ENCODE data around the gene SATB2. TPM values are rescaled to one million over a fixed set of nuclear protein-coding genes. Genes with fewer than 3 reads are reported as not detected.

The SATB2 gene
- total RNA-seq, 6 experiments from 2014 or later: 3.3 to 8.5 (median 6.0) TPM

- ATAC-seq (no peak), DNase-seq (no peak)
- Histone ChIP-seq H3K9me3 (no peaks in the 10 kb centered on the region), H3K36me3 (no peaks in the 10 kb centered on the region), H3K4me3 (no peak overlapping the region), H3K27ac (no peak overlapping the region), H3K27me3 (no peaks in the 10 kb centered on the region), H3K4me1 (no peaks in the 10 kb centered on the region)
- 85% methylated on average over 1 of the region's 1 CpG for WGBS (ENCODE audit: insufficient coverage, low coverage, low lambda C conversion rate, missing lambda C conversion rate)
- intact Hi-C loops (cut with DNase I): no loop called here
- TF ChIP-seq, protein P1, sequence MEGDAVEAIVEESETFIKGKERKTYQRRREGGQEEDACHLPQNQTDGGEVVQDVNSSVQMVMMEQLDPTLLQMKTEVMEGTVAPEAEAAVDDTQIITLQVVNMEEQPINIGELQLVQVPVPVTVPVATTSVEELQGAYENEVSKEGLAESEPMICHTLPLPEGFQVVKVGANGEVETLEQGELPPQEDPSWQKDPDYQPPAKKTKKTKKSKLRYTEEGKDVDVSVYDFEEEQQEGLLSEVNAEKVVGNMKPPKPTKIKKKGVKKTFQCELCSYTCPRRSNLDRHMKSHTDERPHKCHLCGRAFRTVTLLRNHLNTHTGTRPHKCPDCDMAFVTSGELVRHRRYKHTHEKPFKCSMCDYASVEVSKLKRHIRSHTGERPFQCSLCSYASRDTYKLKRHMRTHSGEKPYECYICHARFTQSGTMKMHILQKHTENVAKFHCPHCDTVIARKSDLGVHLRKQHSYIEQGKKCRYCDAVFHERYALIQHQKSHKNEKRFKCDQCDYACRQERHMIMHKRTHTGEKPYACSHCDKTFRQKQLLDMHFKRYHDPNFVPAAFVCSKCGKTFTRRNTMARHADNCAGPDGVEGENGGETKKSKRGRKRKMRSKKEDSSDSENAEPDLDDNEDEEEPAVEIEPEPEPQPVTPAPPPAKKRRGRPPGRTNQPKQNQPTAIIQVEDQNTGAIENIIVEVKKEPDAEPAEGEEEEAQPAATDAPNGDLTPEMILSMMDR (IDR thresholded peaks at IDR 0.05): no peak
- no peak for TF ChIP-seq POLR2A (IDR thresholded peaks at IDR 0.05)
Observed at GRCh38 chr2:199484927-199485326, 27.2 kb upstream of the SATB2 start.

- ATAC-seq: no peak
- intact Hi-C loops (cut with DNase I): no loop called here
- no peak for DNase-seq
- Histone ChIP-seq H3K27ac (no peak overlapping the region), H3K4me1 (no peaks in the 10 kb centered on the region), H3K36me3 (no peaks in the 10 kb centered on the region), H3K9me3 (no peaks in the 10 kb centered on the region), H3K4me3 (no peak overlapping the region), H3K27me3 (no peaks in the 10 kb centered on the region)
- TF ChIP-seq, protein P1 (IDR thresholded peaks at IDR 0.05): no peak
- TF ChIP-seq POLR2A (IDR thresholded peaks at IDR 0.05): no peak
- WGBS (ENCODE audit: insufficient coverage, low coverage, low lambda C conversion rate, missing lambda C conversion rate): 65% methylated on average over 2 of the region's 2 CpGs
Observed at GRCh38 chr2:199480966-199481365, 23.2 kb upstream of the SATB2 start.

GRCh38 chr2:199477277-199477834 lies 19.6 kb upstream of the SATB2 start:
- TF ChIP-seq, protein P1 (IDR thresholded peaks at IDR 0.05): no peak
- no peak for TF ChIP-seq POLR2A (IDR thresholded peaks at IDR 0.05)
- Histone ChIP-seq H3K4me1 (no peaks in the 10 kb centered on the region), H3K27me3 (peaks cover 0 to 11% of the 10 kb centered on the region in 2 donors), H3K9me3 (no peaks in the 10 kb centered on the region), H3K36me3 (no peaks in the 10 kb centered on the region), H3K4me3 (no peak overlapping the region), H3K27ac (no peak overlapping the region)
- peak in 1 of 4 donors; percentile 33 for ATAC-seq
- intact Hi-C loops (cut with DNase I): loop anchor here in 1 of 2 donors (10.0 kb wide), 1 partner anchor 117 kb away; no protein-coding TSS in a partner anchor
- WGBS (ENCODE audit: insufficient coverage, low coverage, low lambda C conversion rate, missing lambda C conversion rate): 58% methylated on average over 2 of the region's 2 CpGs
- DNase-seq: no peak

DNA sequence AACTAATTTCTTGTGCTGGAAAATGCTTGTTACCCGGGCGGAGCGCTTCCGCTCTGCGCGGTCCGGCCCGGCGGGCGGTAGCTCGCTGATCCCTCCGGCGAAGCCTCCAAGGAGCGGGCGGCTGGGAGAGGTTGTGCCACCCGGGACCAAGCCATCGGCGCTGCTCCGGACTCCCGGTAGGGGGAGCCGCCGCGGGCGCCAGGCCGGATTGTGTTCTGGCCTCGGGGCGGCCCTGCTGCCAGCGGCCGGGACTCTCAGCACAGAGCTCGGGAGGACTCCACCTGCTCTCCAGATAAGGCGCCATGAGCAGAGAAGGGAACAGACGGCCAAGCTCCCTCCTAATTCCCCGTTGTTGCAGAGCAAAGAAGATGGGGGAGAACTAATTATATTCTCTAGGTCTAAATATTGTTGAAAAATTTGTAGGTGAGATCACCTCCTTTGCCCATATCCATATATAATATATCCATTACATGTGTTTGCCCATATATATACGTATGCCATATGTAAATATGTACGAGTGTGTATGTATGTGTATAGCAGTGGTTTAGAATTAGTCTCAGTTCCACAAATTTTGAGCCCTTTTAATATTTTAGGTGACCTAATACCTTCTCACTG lies 13.8 kb upstream of the SATB2 start:
- H3K27me3 ChIP-seq: peaks cover 11 to 47% of the 10 kb centered on the region in 2 donors
- intact Hi-C loops (cut with DNase I): loop anchor here in 1 of 2 donors (10.0 kb wide), 1 partner anchor 123 kb away; no protein-coding TSS in a partner anchor
- no peaks in the 10 kb centered on the region for H3K36me3 ChIP-seq
- H3K4me1 ChIP-seq: peaks cover 0 to 9% (median 4%) of the 10 kb centered on the region in 4 donors
- peak; percentile 98 to 99 (median 98) for ATAC-seq
- H3K27ac ChIP-seq: no peak overlapping the region
- WGBS (ENCODE audit: insufficient coverage, low coverage, low lambda C conversion rate, missing lambda C conversion rate): 10% methylated on average over 17 of the region's 35 CpGs
- no peak overlapping the region for H3K4me3 ChIP-seq
- peak; percentile 76 to 83 (median 83) for DNase-seq
- no peaks in the 10 kb centered on the region for H3K9me3 ChIP-seq
- TF ChIP-seq, protein P1 (IDR thresholded peaks at IDR 0.05): peak; percentile 66 to 84 (median 80)
- no peak for TF ChIP-seq POLR2A (IDR thresholded peaks at IDR 0.05)

All from right lobe of liver (tissue), 6 donors.